HG03354 (cell line): Measurements from ENCODE around the gene SYT17.

Experiments
- ATAC-seq: cut with Tn5 transposase; IDR thresholded peaks from one replicate; pipeline ENCODE4 v1.9.1; 2021; ENCODE audit warnings: mild to moderate bottlenecking; ENCODE audit not compliant: unreplicated experiment, poor library complexity, severe bottlenecking

SYT17 gene

DNA sequence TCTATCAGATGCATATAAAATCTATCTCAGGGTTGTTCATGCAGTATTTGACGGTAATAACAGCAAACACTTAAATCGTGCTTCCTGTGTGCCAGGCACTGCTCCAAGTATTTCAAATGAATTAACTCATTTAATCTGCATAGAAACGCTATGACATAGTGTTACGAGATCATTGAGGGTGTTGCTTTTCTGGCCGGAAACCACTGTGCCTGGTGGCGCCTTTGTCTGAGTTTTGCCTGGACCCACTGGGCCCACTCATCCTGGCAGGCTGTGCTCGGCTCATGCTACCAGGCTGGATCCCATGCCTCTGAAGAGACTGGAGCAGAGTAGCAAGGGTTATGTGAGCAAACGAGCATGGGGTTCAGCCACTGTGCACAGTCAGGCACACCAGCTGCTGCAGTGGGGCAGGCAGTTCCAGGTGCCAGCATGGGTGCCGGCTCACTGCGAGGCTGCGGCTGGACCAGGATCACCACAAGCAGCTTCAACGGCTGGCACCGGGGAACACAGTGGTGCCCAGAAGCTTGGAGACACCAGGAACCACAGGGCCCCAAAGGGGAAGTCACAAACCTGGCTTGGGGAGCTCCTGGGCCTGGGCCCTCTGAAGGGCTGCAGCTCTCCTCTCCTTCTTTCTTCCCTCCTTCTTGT is 71.6 kb downstream of the SYT17 start:
- ATAC-seq: no peak

DNA sequence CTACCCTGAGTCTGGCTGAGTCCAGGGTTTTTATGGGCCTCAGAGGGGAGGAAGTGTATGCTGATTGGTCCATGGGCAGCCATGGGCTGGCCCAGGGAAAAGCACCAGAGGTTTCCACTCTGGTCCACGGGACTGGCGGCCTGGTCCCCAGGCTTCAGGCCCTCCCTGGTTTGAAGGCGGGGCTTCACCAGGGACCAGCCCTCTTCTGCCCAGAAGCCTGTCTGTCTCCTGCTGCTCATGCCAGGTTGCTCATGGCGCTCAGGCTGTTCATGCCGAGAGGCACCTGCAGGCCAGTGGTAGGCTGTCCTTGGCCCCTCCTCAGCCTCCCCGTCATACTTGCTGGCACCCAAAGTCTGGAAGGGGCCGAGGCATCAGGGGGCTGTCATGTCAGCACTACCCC is 72.5 kb downstream of the SYT17 start:
- no peak for ATAC-seq

DNA sequence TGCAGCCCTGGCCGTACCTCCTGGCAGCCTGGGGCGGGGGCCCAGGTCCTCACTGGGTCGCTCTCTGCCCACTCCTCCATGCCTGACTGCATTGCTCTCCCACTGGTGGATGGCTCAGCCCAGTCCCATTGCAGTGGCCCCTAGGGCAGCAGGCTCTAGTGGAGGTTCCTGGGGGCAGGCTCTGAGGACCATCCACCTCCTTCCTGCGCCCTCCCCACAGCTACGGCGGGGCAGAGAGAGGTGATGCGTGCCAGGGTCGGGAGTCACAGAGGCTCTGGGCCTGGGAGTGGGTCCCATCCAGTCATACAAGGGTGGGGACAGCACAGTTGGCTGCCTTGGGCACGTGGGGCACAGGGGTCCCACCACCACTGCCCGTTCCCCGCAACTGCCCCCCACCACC is 73.5 kb downstream of the SYT17 start:
- ATAC-seq: no peak

- ATAC-seq: no peak
These were observed 74.1 kb downstream of the SYT17 start for GRCh38 chr16:19242186-19242585.

GRCh38 chr16:19242987-19243575 is 75.0 kb downstream of the SYT17 start:
- no peak for ATAC-seq

DNA sequence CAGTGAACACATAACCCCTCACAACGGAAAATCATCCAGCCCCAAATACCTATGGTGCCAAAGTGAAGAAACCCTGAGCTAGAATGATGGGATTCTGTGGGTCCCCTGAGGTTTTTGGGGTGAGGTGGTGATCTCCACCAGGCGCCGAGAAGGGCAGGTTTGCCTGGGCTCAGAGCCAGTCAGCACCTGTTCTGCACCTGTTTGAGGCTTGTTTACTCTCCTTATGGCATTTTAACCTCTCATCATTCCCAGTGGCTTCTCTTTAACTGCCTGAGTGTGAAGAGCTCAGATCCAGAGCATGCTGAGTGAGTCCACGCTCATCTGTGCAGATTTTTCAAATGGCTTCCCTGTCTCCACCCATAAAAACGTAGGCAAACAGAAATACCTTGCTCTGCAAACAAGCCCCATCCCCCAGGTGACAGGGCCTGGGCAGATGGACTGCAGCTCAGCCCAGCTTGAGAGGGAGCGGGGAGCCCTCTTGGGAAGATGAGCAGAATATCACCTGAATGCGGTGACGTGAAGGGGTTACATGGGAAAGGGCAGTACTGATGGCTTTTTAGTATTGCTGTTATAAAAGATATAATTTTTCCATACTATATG is 77.4 kb downstream of the SYT17 start:
- ATAC-seq: no peak

- ATAC-seq: no peak
These were observed 84.9 kb downstream of the SYT17 start for GRCh38 chr16:19252904-19253303.

DNA sequence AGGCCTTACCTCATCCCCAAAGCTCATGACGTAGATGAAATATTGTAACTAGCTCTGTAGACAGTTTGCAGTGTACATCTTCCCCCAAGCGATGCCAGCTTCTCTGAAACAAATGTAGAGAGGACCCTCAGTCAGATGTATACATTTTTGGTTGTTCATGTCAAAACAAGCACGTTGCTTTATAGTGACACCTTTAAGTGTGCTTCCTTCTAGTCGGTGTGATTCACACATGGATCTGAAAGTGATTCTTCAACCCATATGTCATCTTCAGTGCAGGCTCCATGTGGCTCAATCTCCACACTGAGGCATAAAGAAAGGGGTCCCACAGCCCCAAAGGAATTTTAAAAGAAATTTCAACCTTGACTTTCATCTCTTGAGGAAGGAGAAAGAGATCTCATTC is 86.6 kb downstream of the SYT17 start:
- no peak for ATAC-seq

DNA sequence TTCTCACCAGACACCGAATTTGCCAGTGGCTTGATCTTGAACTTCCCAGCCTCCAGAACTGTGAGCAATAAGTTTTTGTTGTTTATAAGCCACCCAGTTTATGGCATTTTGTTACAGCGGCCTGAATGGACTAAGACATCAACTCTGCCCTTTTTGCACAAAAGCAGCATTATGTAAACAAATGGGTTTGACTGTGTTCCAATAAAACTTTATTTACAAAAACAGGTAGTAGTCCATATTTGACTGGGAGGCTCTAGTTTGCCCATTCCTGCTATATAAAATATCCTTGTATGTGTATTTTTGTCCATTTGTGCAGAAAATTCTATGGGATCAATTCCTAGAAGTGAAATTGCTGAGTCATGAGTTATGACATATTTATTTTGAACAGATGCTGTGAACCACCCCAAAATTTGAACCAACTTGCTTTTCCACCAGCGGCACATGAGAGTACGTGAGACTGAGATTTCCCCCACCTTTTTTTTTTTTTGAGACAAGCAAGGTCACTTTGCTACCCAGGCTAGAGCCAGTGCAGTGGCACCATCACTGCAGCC is 96.2 kb downstream of the SYT17 start:
- no peak for ATAC-seq

DNA sequence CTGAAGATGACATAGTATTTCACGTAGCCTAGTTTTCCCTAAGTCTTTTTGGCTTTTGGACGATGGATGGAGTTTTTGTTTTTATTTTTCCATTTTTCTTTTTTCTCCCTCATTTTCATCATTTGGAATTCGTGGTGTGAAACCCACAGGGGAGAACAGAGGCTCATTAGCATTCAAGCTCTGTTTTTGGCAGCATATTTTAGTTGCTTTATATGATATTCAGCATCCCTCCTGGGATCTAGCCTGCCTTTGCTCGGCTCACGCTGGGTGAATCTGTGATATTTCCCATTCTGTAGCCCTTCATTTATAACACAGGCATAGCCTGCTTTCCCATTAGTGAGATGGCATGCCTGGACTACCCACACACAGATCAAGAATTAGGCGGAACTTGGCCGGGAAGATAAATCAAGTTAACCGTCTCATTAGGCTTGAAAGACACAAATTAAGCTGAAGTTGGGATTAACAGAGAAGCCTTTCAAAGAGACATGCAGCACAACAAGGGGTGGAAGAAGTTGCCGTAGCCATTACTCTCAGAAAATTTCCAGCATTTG is 97.4 kb downstream of the SYT17 start:
- ATAC-seq: no peak

DNA sequence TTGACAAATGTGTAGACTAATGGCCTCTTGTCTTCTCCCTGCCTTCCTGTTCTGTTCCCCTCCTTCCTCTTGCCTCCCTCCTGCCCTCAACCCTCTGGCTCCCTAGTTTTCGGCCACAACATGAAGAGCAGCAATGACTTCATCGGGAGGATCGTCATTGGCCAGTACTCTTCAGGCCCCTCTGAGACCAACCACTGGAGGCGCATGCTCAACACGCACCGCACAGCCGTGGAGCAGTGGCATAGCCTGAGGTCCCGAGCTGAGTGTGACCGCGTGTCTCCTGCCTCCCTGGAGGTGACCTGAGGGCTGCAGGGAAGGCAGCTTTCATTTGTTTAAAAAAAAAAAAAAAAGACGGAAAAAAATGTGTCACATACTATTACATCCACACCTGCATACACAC is 98.7 kb downstream of the SYT17 start:
- ATAC-seq: no peak

- ATAC-seq: no peak
These were observed 101.1 kb downstream of the SYT17 start for GRCh38 chr16:19269098-19269497.

GRCh38 chr16:19274165-19274797 is 106.2 kb downstream of the SYT17 start:
- ATAC-seq: no peak

DNA sequence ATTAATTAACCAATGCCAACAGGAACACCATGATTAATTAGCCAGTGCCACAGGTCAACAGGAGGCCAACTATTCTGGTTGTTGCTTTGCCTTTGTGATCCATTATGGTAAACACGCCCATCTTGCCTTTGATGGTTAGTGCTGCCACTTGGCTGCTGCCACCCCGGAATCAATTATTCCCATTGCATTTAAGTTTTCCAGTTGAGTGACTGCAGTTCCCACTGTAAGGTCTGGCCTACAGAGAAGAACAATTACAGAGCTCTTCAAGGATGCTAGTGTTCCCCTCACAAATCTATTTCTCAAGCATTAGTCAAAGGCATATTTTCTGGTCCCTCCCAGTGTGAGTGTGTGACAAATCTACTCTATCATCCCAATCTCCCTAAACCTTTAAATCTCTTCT is 110.4 kb downstream of the SYT17 start:
- ATAC-seq: no peak

DNA sequence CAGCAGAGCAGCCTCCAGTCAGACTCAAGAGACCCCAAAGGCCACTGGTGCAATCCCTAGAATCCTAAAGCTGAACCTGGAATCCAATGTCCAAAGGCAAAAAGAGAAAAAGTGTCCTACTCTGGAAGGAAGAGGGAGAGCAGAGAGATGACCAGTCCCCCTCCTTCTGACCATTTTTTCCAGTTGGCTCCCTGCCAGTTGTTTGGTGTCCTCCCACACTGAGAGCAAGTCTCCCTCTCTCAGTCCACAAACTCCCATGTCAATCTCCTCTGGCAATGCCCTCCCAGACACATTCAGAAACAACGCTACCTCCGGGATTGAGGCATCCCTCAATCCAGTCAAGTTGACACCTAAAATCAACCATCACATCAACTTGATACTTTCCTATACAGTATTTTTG is 113.2 kb downstream of the SYT17 start:
- ATAC-seq: no peak

DNA sequence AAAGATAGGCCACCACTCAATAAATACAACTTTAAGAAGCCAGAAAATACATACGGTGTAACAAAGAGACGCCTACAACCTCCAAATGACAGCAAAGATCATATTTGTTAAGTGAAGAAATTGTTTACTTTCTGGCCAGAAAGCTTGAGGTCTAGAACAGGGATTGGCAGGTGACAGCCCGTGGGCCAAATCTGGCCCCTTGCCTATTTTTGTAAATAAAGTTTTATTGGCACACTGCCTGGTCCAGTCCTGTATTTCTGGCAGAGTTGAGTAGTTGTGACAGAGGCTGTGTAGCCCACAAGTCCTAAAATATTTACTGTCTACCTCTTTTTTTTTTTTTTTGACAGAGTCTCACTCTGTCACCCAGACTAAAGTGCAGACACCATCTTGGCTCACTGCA is 114.1 kb downstream of the SYT17 start:
- ATAC-seq: no peak

DNA sequence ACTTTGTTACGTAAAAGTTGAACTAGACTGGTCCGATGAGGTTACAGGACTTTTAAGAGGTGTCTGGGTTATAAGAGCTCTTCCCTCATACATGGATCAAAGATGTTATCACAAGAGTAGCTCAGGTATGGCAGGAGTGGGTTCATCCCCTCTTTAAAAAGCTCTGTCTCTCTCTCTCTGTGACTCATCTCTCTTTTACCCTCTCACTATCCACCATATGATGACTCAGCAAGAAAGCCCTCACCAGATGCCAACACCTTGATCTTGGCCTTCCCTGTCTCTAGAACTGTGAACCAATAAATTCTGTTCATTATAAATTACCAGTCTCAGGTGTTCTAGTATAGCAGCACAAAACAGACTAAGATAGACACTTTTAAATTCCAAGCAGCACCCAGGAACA is 115.6 kb downstream of the SYT17 start:
- no peak for ATAC-seq

GRCh38 chr16:19284207-19284606 is 116.2 kb downstream of the SYT17 start:
- ATAC-seq: no peak

DNA sequence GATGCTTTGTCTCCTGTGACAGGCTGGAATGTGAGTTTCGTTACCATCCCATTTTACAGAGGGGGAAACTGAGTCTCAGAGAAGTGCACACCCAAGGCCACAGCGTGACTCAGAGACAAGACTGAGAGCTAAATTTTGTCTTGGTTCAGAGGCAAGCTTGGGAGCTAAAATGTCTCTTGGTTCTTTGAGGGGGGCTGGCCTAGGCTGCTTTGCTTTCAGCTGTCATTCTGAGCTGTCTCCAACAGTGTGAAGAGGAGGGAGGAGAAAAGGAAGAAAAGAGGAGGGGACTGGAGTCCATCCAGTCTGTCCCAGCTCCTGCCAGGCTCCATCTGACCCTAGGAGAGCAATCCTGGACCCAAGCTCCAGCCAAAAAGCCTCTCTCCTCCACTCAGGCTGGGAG is 117.4 kb downstream of the SYT17 start, which contains the start of gene CLEC19A:
TSS of gene CLEC19A (plus strand) at position 301 of the 400 bp plus-strand sequence. CDS start 121 bp downstream, outside the sequence.
- no peak for ATAC-seq

- no peak for ATAC-seq
These were observed 118.8 kb downstream of the SYT17 start for GRCh38 chr16:19286827-19287226.
